ENCODE data around the gene PI4K2A.

- TF ChIP-seq YY1 (tag by site-specific recombination; IDR thresholded peaks at IDR 0.05) (no peak), CTCF (tag by site-specific recombination; IDR thresholded peaks at IDR 0.05) (no peak), ZNF362 (tag by site-specific recombination; IDR thresholded peaks at IDR 0.05) (no peak), OVOL3 (tag by site-specific recombination; IDR thresholded peaks at IDR 0.05) (no peak), KLF10 (tag by site-specific recombination; IDR thresholded peaks at IDR 0.05) (no peak), ZNF19 (tag by site-specific recombination; IDR thresholded peaks at IDR 0.05; ENCODE audit: low read depth) (no peak), TCF7L2 (IDR thresholded peaks at IDR 0.05; ENCODE audit: borderline replicate concordance, low read depth, low read length) (no peak), ZNF704 (tag by site-specific recombination; IDR thresholded peaks at IDR 0.05) (no peak), MYNN (tag by site-specific recombination; IDR thresholded peaks at IDR 0.05; ENCODE audit: borderline replicate concordance) (no peak), PBX3 (CRISPR knock-in tag; IDR thresholded peaks at IDR 0.05) (no peak), ELK4 (IDR thresholded peaks at IDR 0.05; ENCODE audit: borderline replicate concordance, low read depth, low read length) (no peak)
Observed at GRCh38 chr10:97675222-97675621, 34.8 kb downstream of the PI4K2A start.
